Endodermal cell (in vitro differentiated cells): ENCODE results near the gene STON2. TPM values are rescaled to one million over a fixed set of nuclear protein-coding genes. Genes with fewer than 3 reads are reported as not detected.

ENCODE experiments used
- DNase-seq: peaks from one replicate; pipeline ENCODE4 v3.0.0-alpha.2; 2017
- H3K27ac ChIP-seq: 2 replicates; pipeline ENCODE4 v1.5.1; 2013; ENCODE audit warnings: mild to moderate bottlenecking, low read depth, low read length, moderate library complexity
- H3K27me3 ChIP-seq: 2 replicates; pipeline ENCODE4 v1.6.1; 2013; ENCODE audit warnings: mild to moderate bottlenecking, low read length, moderate library complexity; ENCODE audit not compliant: insufficient read depth, control insufficient read depth, poor library complexity, severe bottlenecking
- H3K36me3 ChIP-seq: 2 replicates; pipeline ENCODE4 v1.7.0; 2013; ENCODE audit warnings: mild to moderate bottlenecking, low read length, moderate library complexity; ENCODE audit not compliant: control insufficient read depth, insufficient read depth
- H3K4me1 ChIP-seq: one replicate; pipeline ENCODE4 v1.7.0; 2013; ENCODE audit warnings: low read length; ENCODE audit not compliant: control insufficient read depth, insufficient read depth
- H3K4me3 ChIP-seq: 2 replicates; pipeline ENCODE4 v1.5.1; 2013; ENCODE audit warnings: mild to moderate bottlenecking, low read length, moderate library complexity
- H3K9ac ChIP-seq: 2 replicates; pipeline ENCODE4 v1.6.1; 2013; ENCODE audit warnings: mild to moderate bottlenecking, low read length, moderate library complexity; ENCODE audit not compliant: poor library complexity, severe bottlenecking; ENCODE audit errors: extremely low read depth
- H3K9me3 ChIP-seq: 2 replicates; pipeline ENCODE4 v1.6.1; 2013; ENCODE audit warnings: mild to moderate bottlenecking, low read length, moderate library complexity; ENCODE audit not compliant: control insufficient read depth
- H3K27ac Mint-ChIP-seq: 2 replicates; pipeline ENCODE4 v1.8.0; 2020; ENCODE audit warnings: mixed read lengths
- H3K27me3 Mint-ChIP-seq: 2 replicates; pipeline ENCODE4 v1.8.0; 2021; ENCODE audit warnings: mild to moderate bottlenecking, mixed read lengths; ENCODE audit not compliant: insufficient read depth
- H3K36me3 Mint-ChIP-seq: 2 replicates; pipeline ENCODE4 v1.8.0; 2020; ENCODE audit warnings: low read depth, mixed read lengths
- H3K4me1 Mint-ChIP-seq: 2 replicates; pipeline ENCODE4 v1.8.0; 2020; ENCODE audit warnings: mixed read lengths
- H3K4me3 Mint-ChIP-seq: 2 replicates; pipeline ENCODE4 v1.8.0; 2020; ENCODE audit warnings: mild to moderate bottlenecking, moderate library complexity, mixed read lengths
- H3K9me3 Mint-ChIP-seq: 2 replicates; pipeline ENCODE4 v1.8.0; 2020; ENCODE audit warnings: mild to moderate bottlenecking, mixed read lengths
- CTCF ChIP-seq: fragments of 200-600 bp; sonication (generic); conservative IDR thresholded peaks from 2 replicates; pipeline ENCODE4 v1.5.0; 2021; ENCODE audit warnings: antibody characterized with exemption, mild to moderate bottlenecking
- WGBS, 2 experiments: methylation state at CpG; one replicate each; pipeline versions ENCODE4 v1.1.5 to v1.1.7; 2013; ENCODE audit warnings: missing lambda C conversion rate in 2 of 2, mixed read lengths in 1 of 2; ENCODE audit not compliant: insufficient coverage in 1 of 2, insufficient read length in 1 of 2; 5-methylcytosine and 5-hydroxymethylcytosine counted together
- total RNA-seq, 2 donors: library from RNA; stranded (reverse); fragmentation: NEBNext Ultra II Directional in 1 of 2; extraction: Animal tissue kit (Norgen Biotek cat#: 25700) in 1 of 2; gene quantifications; 2 replicates in 1 of 2; 3 replicates in 1 of 2; pipeline ENCODE4 v1.2.1, GENCODE V29; 2021

The STON2 gene
- total RNA-seq, 2 donors from 2014 or later = 37.2 to 43.9 TPM

GRCh38 chr14:81348061-81348460 lies 52.1 kb downstream of the STON2 start:
- Histone ChIP-seq H3K27me3 (no peaks in the 10 kb centered on the region), H3K9me3 (no peaks in the 10 kb centered on the region), H3K27ac (no peak overlapping the region), H3K4me1 (no peaks in the 10 kb centered on the region), H3K36me3 (no peaks in the 10 kb centered on the region), H3K4me3 (no peak overlapping the region), H3K9ac (no peak overlapping the region)
- TF ChIP-seq CTCF = no peak
- Mint-ChIP-seq H3K27me3 (no peaks in the 10 kb centered on the region), H3K4me3 (no peak overlapping the region), H3K27ac (no peak overlapping the region), H3K36me3 (no peaks in the 10 kb centered on the region), H3K9me3 (no peaks in the 10 kb centered on the region), H3K4me1 (peaks cover 7% of the 10 kb centered on the region)
- 91% methylated on average over 2 of the region's 2 CpGs; no CpG with 5 or more reads in 1 of the 2 experiments for WGBS, 2 experiments
- DNase-seq = no peak

- H3K9me3 ChIP-seq = no peaks in the 10 kb centered on the region
- Mint-ChIP-seq H3K9me3 (no peaks in the 10 kb centered on the region), H3K4me1 (peaks cover 7% of the 10 kb centered on the region), H3K27me3 (no peaks in the 10 kb centered on the region), H3K27ac (no peak overlapping the region), H3K4me3 (no peak overlapping the region), H3K36me3 (no peaks in the 10 kb centered on the region)
- 84 to 92% methylated on average over 2 of the region's 2 CpGs for WGBS, 2 experiments
- no peak overlapping the region for H3K4me3 ChIP-seq
- TF ChIP-seq CTCF = no peak
- H3K36me3 ChIP-seq = no peaks in the 10 kb centered on the region
- H3K4me1 ChIP-seq = no peaks in the 10 kb centered on the region
- H3K9ac ChIP-seq = no peak overlapping the region
- DNase-seq = no peak
- no peak overlapping the region for H3K27ac ChIP-seq
- no peaks in the 10 kb centered on the region for H3K27me3 ChIP-seq
Observed at GRCh38 chr14:81345781-81346180, 54.3 kb downstream of the STON2 start.

- H3K9me3 Mint-ChIP-seq = no peaks in the 10 kb centered on the region
- H3K27me3 Mint-ChIP-seq = no peaks in the 10 kb centered on the region
- Histone ChIP-seq H3K4me1 (no peaks in the 10 kb centered on the region), H3K9me3 (no peaks in the 10 kb centered on the region), H3K36me3 (no peaks in the 10 kb centered on the region), H3K4me3 (no peak overlapping the region), H3K27ac (no peak overlapping the region), H3K9ac (no peak overlapping the region), H3K27me3 (no peaks in the 10 kb centered on the region)
- DNase-seq = no peak
- no peak overlapping the region for H3K27ac Mint-ChIP-seq
- no peak for TF ChIP-seq CTCF
- H3K36me3 Mint-ChIP-seq = no peaks in the 10 kb centered on the region
- WGBS, 2 experiments = 86 to 100% methylated on average over 1 to 3 of the region's 3 CpGs
- H3K4me3 Mint-ChIP-seq = no peak overlapping the region
- H3K4me1 Mint-ChIP-seq = peaks cover 7% of the 10 kb centered on the region
Observed at GRCh38 chr14:81344481-81345160, 55.5 kb downstream of the STON2 start.
